Mesodermal cell (in vitro differentiated cells): ENCODE data around the gene POLR2F.

ENCODE experiments used
- H3K27ac ChIP-seq: 2 replicates; pipeline ENCODE4 v1.7.0; 2013; ENCODE audit warnings: mild to moderate bottlenecking, low read depth, low read length, moderate library complexity; ENCODE audit not compliant: severe bottlenecking
- H3K36me3 ChIP-seq: 2 replicates; pipeline ENCODE4 v1.7.1; 2013; ENCODE audit warnings: mild to moderate bottlenecking, low read length, moderate library complexity; ENCODE audit not compliant: control insufficient read depth, insufficient read depth
- H3K4me1 ChIP-seq: one replicate; pipeline ENCODE4 v1.7.1; 2013; ENCODE audit warnings: mild to moderate bottlenecking, low read length; ENCODE audit not compliant: insufficient read depth, control insufficient read depth, poor library complexity, severe bottlenecking
- H3K4me3 ChIP-seq: 2 replicates; pipeline ENCODE4 v1.7.0; 2013; ENCODE audit warnings: low read length, control low read depth, mild to moderate bottlenecking; ENCODE audit not compliant: insufficient read depth, poor library complexity, severe bottlenecking; ENCODE audit errors: extremely low read depth
- H3K9me3 ChIP-seq: 2 replicates; pipeline ENCODE4 v1.7.1; 2013; ENCODE audit warnings: mild to moderate bottlenecking, low read length, moderate library complexity; ENCODE audit not compliant: control insufficient read depth
- WGBS, 2 experiments: methylation state at CpG; one replicate each; pipeline ENCODE4 v1.1.5; 2013; ENCODE audit warnings: missing lambda C conversion rate in 2 of 2; ENCODE audit not compliant: insufficient coverage in 2 of 2; 5-methylcytosine and 5-hydroxymethylcytosine counted together

The POLR2F gene

GRCh38 chr22:37912171-37912570 is 41.3 kb upstream of the POLR2F start:
- H3K4me3 ChIP-seq, result no peak overlapping the region
- peaks cover 17% of the 10 kb centered on the region for H3K4me1 ChIP-seq
- H3K36me3 ChIP-seq, result peaks cover 83% of the 10 kb centered on the region
- WGBS, 2 experiments, result 95 to 100% methylated on average over 5 to 7 of the region's 8 CpGs
- no peak overlapping the region for H3K27ac ChIP-seq
- no peaks in the 10 kb centered on the region for H3K9me3 ChIP-seq

- WGBS, 2 experiments, result 93 to 95% methylated on average over 3 to 6 of the region's 7 CpGs
- H3K36me3 ChIP-seq, result peaks cover 85% of the 10 kb centered on the region
Measured at GRCh38 chr22:37913233-37913721, 40.2 kb upstream of the POLR2F start.

GRCh38 chr22:37916311-37916710 is 37.2 kb upstream of the POLR2F start:
- Histone ChIP-seq H3K27ac (no peak overlapping the region), H3K36me3 (peaks cover 91% of the 10 kb centered on the region), H3K9me3 (no peaks in the 10 kb centered on the region), H3K4me1 (no peaks in the 10 kb centered on the region), H3K4me3 (no peak overlapping the region)
- 95% methylated on average over 5 of the region's 5 CpGs for WGBS, 2 experiments

More at GRCh38 chr22:37913233-37913721, 40.2 kb upstream of the POLR2F start:
- H3K27ac ChIP-seq, result no peak overlapping the region
- no peaks in the 10 kb centered on the region for H3K9me3 ChIP-seq
- no peak overlapping the region for H3K4me3 ChIP-seq
- H3K4me1 ChIP-seq, result peaks cover 13% of the 10 kb centered on the region

- Histone ChIP-seq H3K9me3 (no peaks in the 10 kb centered on the region), H3K36me3 (peaks cover 90% of the 10 kb centered on the region), H3K27ac (no peak overlapping the region), H3K4me3 (no peak overlapping the region), H3K4me1 (no peaks in the 10 kb centered on the region)
- WGBS, 2 experiments, result 93 to 100% methylated on average over 3 to 4 of the region's 4 CpGs
Measured at GRCh38 chr22:37917874-37918548, 35.5 kb upstream of the POLR2F start.

GRCh38 chr22:37918580-37919270 is 34.8 kb upstream of the POLR2F start:
- H3K27ac ChIP-seq, result no peak overlapping the region
- H3K4me1 ChIP-seq, result no peaks in the 10 kb centered on the region
- H3K4me3 ChIP-seq, result no peak overlapping the region
- peaks cover 90% of the 10 kb centered on the region for H3K36me3 ChIP-seq
- no peaks in the 10 kb centered on the region for H3K9me3 ChIP-seq
- 95 to 98% methylated on average over 19 to 22 of the region's 25 CpGs for WGBS, 2 experiments

- Histone ChIP-seq H3K36me3 (peaks cover 90% of the 10 kb centered on the region), H3K4me1 (no peaks in the 10 kb centered on the region), H3K9me3 (no peaks in the 10 kb centered on the region), H3K4me3 (no peak overlapping the region), H3K27ac (no peak overlapping the region)
- WGBS, 2 experiments, result 90 to 100% methylated on average over 2 to 3 of the region's 5 CpGs
Measured at GRCh38 chr22:37920126-37920525, 33.4 kb upstream of the POLR2F start.

- H3K4me3 ChIP-seq, result no peak overlapping the region
- H3K27ac ChIP-seq, result no peak overlapping the region
- no peaks in the 10 kb centered on the region for H3K4me1 ChIP-seq
- no peaks in the 10 kb centered on the region for H3K9me3 ChIP-seq
- WGBS, 2 experiments, result 93 to 94% methylated on average over 6 to 7 of the region's 11 CpGs
- H3K36me3 ChIP-seq, result peaks cover 92% of the 10 kb centered on the region
Measured at GRCh38 chr22:37922191-37922590, 31.3 kb upstream of the POLR2F start.

GRCh38 chr22:37923927-37924326 is 29.6 kb upstream of the POLR2F start:
- 90% methylated on average over 3 to 4 of the region's 4 CpGs for WGBS, 2 experiments
- Histone ChIP-seq H3K36me3 (peaks cover 90% of the 10 kb centered on the region), H3K27ac (no peak overlapping the region)

GRCh38 chr22:37924386-37925065 is 29.0 kb upstream of the POLR2F start:
- H3K4me3 ChIP-seq, result no peak overlapping the region
- 96 to 97% methylated on average over 8 to 17 of the region's 18 CpGs for WGBS, 2 experiments
- no peaks in the 10 kb centered on the region for H3K9me3 ChIP-seq
- H3K36me3 ChIP-seq, result peaks cover 90% of the 10 kb centered on the region
- H3K27ac ChIP-seq, result no peak overlapping the region
- no peaks in the 10 kb centered on the region for H3K4me1 ChIP-seq

More at GRCh38 chr22:37923927-37924326, 29.6 kb upstream of the POLR2F start:
- Histone ChIP-seq H3K4me3 (no peak overlapping the region), H3K9me3 (no peaks in the 10 kb centered on the region), H3K4me1 (no peaks in the 10 kb centered on the region)

- Histone ChIP-seq H3K36me3 (peaks cover 89% of the 10 kb centered on the region), H3K4me1 (no peaks in the 10 kb centered on the region), H3K27ac (no peak overlapping the region), H3K9me3 (no peaks in the 10 kb centered on the region), H3K4me3 (no peak overlapping the region)
- 92 to 100% methylated on average over 1 to 2 of the region's 3 CpGs for WGBS, 2 experiments
Measured at GRCh38 chr22:37925330-37925729, 28.2 kb upstream of the POLR2F start.
